ENCODE measurements around the gene SPTBN5. TPM values are rescaled to one million over a fixed set of nuclear protein-coding genes. Genes with fewer than 3 reads are reported as not detected.

The SPTBN5 gene
- 3.0 and 3.2 TPM in 2 replicates for total RNA-seq
- long read RNA-seq, partial matches to known transcripts = 0 of 1 reads
- long read RNA-seq, other reads (novel, unspliced or antisense) = 1 of 1 reads

DNA sequence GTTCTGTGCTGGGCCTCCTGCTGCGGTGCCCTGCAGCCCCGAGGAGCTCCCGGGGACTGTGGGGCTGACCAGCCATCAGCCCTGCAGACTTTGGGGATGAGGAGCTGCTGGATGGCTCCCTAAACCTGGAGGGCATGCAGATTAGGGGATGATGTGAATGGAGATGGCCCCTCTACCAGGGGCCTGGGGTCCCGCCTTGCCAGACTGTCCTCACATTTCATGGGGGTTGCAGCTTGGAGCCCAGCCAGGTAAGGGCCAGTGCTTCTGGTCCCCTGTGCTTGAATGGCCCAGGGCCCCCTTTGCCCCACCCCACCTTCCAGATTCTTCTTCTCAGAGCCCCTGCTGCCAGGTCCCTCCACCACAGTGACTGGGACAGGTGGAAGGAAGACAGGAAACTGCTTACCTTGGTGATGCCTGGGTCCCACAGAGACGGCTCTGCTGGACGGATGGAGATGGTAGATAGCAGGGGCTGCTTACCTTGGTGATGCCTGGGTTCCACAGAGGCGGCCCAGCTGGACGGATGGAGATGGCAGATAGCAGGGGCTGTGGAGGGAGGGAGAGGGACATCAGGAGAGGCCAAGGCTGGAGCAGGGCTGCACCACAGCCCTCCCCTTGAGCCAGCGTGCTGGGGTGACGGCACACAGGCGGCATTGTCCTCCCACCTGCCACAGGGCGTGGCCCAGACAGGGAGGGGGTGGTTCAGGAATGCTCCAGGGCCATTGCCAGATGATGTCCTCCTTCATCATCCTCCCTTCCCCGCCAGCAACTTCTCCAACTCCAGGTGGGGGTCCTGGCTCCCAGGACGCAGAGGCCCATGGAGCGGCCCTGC, at the start of gene SPTBN5:
TSS of gene SPTBN5 (minus strand) at position 632 of the 829 bp plus-strand sequence. CDS start at position 76, 556 bp downstream.
- H3K4me1 Mint-ChIP-seq (ENCODE audit: unreplicated experiment) = peaks cover 19% of the 10 kb centered on the region
- DNase-seq (ENCODE audit: extremely low spot score, unreplicated experiment) = no peak
- no peaks in the 10 kb centered on the region for H3K27me3 Mint-ChIP-seq (ENCODE audit: unreplicated experiment)
- H3K9me3 Mint-ChIP-seq (ENCODE audit: unreplicated experiment) = no peaks in the 10 kb centered on the region
- TF ChIP-seq, protein P1, sequence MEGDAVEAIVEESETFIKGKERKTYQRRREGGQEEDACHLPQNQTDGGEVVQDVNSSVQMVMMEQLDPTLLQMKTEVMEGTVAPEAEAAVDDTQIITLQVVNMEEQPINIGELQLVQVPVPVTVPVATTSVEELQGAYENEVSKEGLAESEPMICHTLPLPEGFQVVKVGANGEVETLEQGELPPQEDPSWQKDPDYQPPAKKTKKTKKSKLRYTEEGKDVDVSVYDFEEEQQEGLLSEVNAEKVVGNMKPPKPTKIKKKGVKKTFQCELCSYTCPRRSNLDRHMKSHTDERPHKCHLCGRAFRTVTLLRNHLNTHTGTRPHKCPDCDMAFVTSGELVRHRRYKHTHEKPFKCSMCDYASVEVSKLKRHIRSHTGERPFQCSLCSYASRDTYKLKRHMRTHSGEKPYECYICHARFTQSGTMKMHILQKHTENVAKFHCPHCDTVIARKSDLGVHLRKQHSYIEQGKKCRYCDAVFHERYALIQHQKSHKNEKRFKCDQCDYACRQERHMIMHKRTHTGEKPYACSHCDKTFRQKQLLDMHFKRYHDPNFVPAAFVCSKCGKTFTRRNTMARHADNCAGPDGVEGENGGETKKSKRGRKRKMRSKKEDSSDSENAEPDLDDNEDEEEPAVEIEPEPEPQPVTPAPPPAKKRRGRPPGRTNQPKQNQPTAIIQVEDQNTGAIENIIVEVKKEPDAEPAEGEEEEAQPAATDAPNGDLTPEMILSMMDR (IDR thresholded peaks at IDR 0.05) = no peak
- peak within 1 kb of the TSS; percentile 77 for H3K27ac Mint-ChIP-seq (ENCODE audit: unreplicated experiment)
- no peak within 1 kb of the TSS for H3K4me3 Mint-ChIP-seq (ENCODE audit: unreplicated experiment)
- peaks cover 4% of the 10 kb centered on the region for H3K36me3 Mint-ChIP-seq (ENCODE audit: unreplicated experiment)

DNA sequence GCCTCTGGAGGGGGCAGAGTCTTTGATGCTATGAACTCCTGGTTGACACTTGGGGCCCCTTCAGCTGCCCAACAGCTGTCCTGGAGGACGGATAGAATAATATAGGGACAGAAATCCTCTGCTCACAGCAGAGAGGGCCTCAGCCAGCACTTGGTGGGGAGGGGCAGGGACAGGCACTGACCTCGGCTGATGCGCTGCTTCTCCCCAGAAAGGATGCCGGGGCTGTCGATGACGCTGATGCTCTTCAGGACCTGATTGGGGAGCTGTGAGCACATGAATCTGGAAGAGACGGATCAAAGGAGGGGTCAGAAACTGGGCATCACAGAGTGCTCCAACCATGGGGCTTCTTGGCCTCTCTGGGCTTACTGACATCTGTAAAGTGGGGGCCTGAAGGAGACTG, 49.0 kb upstream of the SPTBN5 start:
- TF ChIP-seq, protein P1 (IDR thresholded peaks at IDR 0.05) = no peak
- no peak overlapping the region for H3K4me3 Mint-ChIP-seq (ENCODE audit: unreplicated experiment)
- H3K9me3 Mint-ChIP-seq (ENCODE audit: unreplicated experiment) = no peaks in the 10 kb centered on the region
- H3K27ac Mint-ChIP-seq (ENCODE audit: unreplicated experiment) = peak overlapping the region; percentile 89
- no peaks in the 10 kb centered on the region for H3K36me3 Mint-ChIP-seq (ENCODE audit: unreplicated experiment)
- H3K27me3 Mint-ChIP-seq (ENCODE audit: unreplicated experiment) = no peaks in the 10 kb centered on the region
- peaks cover 79% of the 10 kb centered on the region for H3K4me1 Mint-ChIP-seq (ENCODE audit: unreplicated experiment)
- DNase-seq (ENCODE audit: extremely low spot score, unreplicated experiment) = no peak

DNA sequence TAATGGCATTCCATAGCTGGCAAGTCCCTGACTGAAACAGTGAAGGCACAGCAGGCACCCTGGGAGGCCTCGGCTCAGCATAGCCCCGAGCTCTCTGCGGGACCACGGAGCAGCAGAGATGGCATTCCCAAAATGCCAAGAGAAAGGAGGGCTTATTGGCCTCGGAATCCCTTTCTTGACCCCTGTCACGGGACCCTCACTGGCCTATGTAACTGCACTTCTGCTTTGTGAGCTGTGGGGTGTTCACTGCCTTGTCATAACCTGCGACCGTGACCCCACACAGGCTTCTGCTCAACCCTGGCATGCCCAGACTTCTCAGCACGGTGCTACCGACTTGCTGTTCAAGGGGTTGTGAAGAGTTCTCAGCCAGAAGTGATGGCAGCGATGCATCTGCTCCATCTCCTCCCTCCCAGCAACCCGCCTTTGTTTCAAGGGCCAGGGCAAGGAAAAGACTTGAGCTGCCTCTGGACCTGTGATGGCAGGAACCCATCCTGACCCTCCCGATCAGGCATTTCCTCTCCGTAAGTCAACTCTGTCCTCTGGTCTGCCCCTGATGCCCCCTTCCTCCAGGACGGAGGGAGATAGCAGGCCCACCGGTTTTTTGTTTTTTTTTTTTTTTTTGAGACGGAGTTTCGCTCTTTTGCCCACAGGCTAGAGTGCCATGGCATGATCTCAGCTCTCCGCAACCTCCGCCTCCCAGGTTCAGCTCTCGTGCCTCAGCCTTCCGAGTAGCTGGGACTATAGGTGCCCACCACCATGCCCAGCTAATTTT, 48.0 kb upstream of the SPTBN5 start:
- no peaks in the 10 kb centered on the region for H3K27me3 Mint-ChIP-seq (ENCODE audit: unreplicated experiment)
- H3K4me3 Mint-ChIP-seq (ENCODE audit: unreplicated experiment) = peak overlapping the region; percentile 42
- TF ChIP-seq, protein P1 (IDR thresholded peaks at IDR 0.05) = no peak
- peak overlapping the region; percentile 89 for H3K27ac Mint-ChIP-seq (ENCODE audit: unreplicated experiment)
- H3K36me3 Mint-ChIP-seq (ENCODE audit: unreplicated experiment) = no peaks in the 10 kb centered on the region
- H3K9me3 Mint-ChIP-seq (ENCODE audit: unreplicated experiment) = no peaks in the 10 kb centered on the region
- peaks cover 74% of the 10 kb centered on the region for H3K4me1 Mint-ChIP-seq (ENCODE audit: unreplicated experiment)
- DNase-seq (ENCODE audit: extremely low spot score, unreplicated experiment) = no peak

DNA sequence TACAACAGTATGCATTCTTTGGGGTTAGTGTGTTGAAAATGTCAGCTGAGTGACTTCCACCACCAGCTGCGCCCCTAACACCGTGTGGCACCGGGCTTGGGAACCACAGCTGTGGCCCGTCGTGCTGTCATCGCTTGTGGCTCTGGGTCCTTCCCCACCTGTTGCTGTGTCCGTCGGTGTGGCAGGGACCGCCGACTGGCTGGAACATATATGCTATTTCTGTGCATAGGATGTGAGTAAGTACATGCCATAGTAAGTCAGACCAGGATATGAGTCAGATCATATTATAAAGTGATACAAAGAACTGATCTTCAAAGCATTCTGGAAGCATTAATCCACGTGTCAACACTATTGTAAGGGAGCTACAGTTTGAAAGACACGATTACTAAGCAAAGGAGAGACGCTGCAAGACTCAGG, 46.6 kb upstream of the SPTBN5 start:
- Mint-ChIP-seq H3K27ac (ENCODE audit: unreplicated experiment) (peak overlapping the region; percentile 89), H3K4me3 (ENCODE audit: unreplicated experiment) (no peak overlapping the region), H3K4me1 (ENCODE audit: unreplicated experiment) (peaks cover 73% of the 10 kb centered on the region), H3K36me3 (ENCODE audit: unreplicated experiment) (peaks cover 4% of the 10 kb centered on the region), H3K27me3 (ENCODE audit: unreplicated experiment) (no peaks in the 10 kb centered on the region), H3K9me3 (ENCODE audit: unreplicated experiment) (no peaks in the 10 kb centered on the region)
- TF ChIP-seq, protein P1 (IDR thresholded peaks at IDR 0.05) = no peak
- DNase-seq (ENCODE audit: extremely low spot score, unreplicated experiment) = no peak

DNA sequence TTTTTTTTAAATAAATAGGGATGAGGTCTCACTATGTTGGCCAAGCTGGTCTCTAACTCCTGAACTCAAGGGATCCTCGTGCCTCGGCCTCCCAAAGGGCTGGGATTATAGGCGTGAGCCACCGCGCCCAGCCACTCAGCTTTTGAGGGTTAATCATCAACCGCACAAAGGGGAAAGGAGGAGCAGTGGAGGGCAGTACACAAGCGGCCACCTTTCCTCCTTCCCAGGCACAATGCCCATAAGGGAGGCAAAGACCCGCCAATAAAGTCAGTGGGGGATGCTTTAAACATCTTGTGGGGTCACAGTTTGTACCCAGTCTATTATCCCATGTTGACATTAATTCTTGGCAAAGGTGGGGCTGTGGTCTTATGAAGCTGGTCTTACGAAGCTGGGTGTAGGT, 46.1 kb upstream of the SPTBN5 start:
- H3K27ac Mint-ChIP-seq (ENCODE audit: unreplicated experiment) = no peak overlapping the region
- H3K9me3 Mint-ChIP-seq (ENCODE audit: unreplicated experiment) = no peaks in the 10 kb centered on the region
- H3K4me1 Mint-ChIP-seq (ENCODE audit: unreplicated experiment) = peaks cover 73% of the 10 kb centered on the region
- no peak overlapping the region for H3K4me3 Mint-ChIP-seq (ENCODE audit: unreplicated experiment)
- TF ChIP-seq, protein P1 (IDR thresholded peaks at IDR 0.05) = no peak
- H3K36me3 Mint-ChIP-seq (ENCODE audit: unreplicated experiment) = peaks cover 4% of the 10 kb centered on the region
- no peak for DNase-seq (ENCODE audit: extremely low spot score, unreplicated experiment)
- H3K27me3 Mint-ChIP-seq (ENCODE audit: unreplicated experiment) = no peaks in the 10 kb centered on the region
